Retinal pigment epithelial cell (primary cell): ENCODE results near the gene APOBEC3B.
"Not testable (repeated sequence)": the region's sequence is repeated elsewhere in the genome, so short reads cannot be mapped to it uniquely, and the experiment has no call there.

Experiments
- DNase-seq: peaks from one replicate; pipeline ENCODE4 v3.0.0-alpha.2; 2010; ENCODE audit warnings: low read depth
- H3K4me3 ChIP-seq: 2 replicates; pipeline ENCODE4 v1.5.1; 2011; ENCODE audit warnings: mild to moderate bottlenecking, low read length, control low read depth, moderate library complexity
- TF ChIP-seq, protein P1 (sequence below): conservative IDR thresholded peaks from 2 replicates; pipeline ENCODE4 v1.5.1; 2011; ENCODE audit warnings: low read depth, low read length, control low read depth, inconsistent platforms

Gene APOBEC3B

DNA sequence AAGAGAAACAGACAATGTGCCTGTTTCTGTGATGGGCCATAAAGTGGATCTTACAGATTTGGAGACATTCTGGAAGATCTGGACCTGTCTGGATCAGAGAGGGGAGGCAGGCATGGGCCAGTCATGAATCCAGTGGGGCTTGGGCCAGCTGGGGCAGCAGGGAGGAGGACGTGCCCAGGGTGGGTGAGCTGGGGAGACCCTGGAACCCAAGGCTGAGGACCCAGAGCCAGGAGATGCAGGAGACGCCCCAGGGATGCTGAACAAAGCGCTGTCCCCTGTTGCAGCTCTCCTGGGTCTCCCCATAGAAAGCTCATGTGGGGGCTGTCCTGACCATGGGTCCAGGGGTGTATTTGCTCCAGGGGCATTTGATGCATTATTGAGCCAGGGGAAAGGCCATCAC is 26.2 kb upstream of the APOBEC3B start:
- no peak overlapping the region for H3K4me3 ChIP-seq
- DNase-seq, result no peak
- TF ChIP-seq, protein P1, sequence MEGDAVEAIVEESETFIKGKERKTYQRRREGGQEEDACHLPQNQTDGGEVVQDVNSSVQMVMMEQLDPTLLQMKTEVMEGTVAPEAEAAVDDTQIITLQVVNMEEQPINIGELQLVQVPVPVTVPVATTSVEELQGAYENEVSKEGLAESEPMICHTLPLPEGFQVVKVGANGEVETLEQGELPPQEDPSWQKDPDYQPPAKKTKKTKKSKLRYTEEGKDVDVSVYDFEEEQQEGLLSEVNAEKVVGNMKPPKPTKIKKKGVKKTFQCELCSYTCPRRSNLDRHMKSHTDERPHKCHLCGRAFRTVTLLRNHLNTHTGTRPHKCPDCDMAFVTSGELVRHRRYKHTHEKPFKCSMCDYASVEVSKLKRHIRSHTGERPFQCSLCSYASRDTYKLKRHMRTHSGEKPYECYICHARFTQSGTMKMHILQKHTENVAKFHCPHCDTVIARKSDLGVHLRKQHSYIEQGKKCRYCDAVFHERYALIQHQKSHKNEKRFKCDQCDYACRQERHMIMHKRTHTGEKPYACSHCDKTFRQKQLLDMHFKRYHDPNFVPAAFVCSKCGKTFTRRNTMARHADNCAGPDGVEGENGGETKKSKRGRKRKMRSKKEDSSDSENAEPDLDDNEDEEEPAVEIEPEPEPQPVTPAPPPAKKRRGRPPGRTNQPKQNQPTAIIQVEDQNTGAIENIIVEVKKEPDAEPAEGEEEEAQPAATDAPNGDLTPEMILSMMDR, result no peak

DNA sequence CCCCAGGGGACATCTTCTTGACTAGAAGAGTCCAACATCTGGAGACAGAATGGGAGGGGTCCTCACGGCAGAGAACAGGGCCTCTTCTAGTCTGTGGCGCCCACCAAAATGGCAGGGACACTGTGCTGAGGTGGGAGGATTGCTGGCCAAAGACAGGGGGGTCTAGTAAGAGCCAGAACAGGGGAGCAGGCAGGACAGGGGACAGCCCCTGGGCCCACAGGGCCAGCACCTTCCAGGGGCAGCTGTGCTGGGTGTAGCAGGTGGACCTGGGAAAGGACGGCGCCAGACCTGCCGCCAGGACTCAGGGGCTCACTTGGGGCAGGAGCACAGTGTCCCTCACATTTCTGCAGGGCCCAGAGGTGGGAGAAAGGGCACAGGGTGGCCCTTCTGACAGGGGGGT is 25.6 kb upstream of the APOBEC3B start:
- no peak for DNase-seq
- H3K4me3 ChIP-seq, result no peak overlapping the region
- TF ChIP-seq, protein P1, result no peak

DNA sequence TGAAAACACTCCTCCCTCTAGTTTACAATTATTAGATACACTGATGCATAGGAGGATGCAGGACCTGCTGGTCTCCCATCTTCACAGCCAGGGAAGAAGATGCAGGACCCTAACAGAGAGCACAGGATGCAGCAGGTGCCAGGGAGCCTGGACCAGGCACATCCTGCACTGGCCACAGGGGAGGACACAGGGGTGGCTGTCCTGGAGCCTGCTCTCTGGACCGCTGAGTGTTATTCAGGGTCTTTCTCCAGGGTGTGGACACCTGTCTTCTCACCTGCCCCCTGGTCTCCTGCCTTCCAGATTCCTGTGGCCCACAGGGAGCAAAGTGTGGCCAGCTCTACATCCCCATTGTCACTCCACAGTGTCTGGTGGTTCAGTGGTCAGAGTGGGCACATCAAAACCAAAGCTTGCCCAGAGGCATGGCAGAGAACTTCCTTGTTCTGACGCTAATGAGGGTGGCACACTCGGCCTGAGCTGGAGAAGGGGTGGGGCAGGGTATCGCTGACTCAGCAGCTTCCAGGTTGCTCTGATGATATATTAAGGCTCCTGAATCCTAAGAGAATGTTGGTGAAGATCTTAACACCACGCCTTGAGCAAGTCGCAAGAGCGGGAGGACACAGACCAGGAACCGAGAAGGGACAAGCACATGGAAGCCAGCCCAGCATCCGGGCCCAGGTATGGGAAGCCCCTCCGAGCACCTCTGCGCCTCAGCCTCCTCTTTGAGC is 24.9 kb upstream of the APOBEC3B start, which contains the start of gene APOBEC3A:
Gene APOBEC3A, plus strand, starts transcription at position 564 of the 725 bp plus-strand sequence. Its CDS starts 83 bp downstream, at position 647.
- TF ChIP-seq, protein P1, result no peak
- no peak within 1 kb of the TSS for H3K4me3 ChIP-seq
- DNase-seq, result no peak

DNA sequence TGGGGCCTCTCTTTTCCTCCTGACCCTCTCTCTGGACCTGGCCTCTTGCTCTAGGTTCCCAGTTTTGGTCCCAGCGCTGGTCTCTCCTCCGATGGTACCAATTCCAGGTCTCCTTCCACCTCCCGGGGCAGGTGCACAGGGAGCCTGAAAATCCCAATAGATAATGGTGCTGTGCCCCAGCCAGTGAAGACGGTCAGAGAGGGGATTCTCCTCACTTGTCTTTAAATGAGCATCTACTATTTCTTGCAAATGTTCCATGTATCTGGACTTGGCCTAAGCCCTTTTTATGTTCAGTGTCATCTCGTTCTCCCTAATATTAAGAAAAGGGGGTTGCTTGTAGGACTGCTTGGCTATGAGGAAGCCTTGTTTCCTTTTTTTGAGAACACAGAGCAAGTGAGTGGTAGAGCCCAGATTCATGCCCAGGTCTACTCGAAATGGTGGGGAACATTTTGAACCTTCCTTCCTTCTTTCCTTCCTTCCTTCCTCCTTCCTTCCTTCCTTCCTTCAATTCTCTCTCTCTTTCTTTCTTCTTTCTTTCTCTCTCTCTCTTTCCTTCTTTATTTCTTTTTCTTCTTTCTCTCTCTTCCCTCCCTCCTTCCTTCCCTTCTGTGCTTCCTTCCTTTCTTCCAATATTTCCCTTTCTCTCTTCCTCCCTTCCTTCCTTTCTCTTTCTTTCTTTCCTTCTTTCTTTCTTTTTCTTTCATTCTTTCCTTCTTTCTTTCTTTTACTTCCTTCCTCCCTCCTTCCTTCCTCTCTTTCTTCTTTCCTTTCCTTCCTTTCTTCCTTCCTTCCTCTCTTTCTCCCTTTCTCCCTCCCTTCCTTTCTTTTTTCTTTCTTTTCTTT is 24.1 kb upstream of the APOBEC3B start:
- no peak overlapping the region for H3K4me3 ChIP-seq
- no peak for DNase-seq
- TF ChIP-seq, protein P1, result no peak

DNA sequence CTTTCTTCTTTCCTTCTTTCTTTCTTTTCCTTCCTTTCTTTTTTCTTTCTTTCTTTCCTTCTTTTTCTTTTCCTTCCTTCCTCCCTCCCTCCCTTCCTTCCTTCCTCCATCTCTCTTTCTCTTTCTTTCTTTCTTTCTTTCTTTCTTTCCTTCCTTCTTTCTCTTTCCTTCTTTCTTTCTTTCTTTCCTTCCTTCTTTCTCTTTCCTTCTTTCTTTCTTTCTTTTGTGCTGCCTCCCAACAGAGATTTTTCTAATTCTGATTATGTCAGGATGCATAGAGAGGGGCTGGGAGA is 23.6 kb upstream of the APOBEC3B start:
- DNase-seq, H3K4me3 ChIP-seq: not testable (repeated sequence)

DNA sequence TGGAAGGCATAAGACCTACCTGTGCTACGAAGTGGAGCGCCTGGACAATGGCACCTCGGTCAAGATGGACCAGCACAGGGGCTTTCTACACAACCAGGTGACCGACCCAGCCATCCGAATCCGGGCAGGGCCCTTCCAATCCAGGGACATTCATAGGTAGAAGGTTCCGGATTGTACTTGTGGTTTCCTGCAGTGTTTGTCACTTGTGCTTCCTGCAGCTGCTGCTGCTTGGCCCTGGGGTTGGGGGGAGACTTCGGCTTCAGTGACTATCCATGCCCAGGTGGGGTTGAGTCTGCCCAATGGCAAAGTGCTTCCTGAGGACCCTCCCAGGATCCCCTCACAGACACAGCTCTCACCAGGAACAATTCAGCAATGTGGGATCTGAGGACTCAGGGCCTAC is 22.6 kb upstream of the APOBEC3B start:
- no peak for DNase-seq
- TF ChIP-seq, protein P1, result no peak
- H3K4me3 ChIP-seq, result no peak overlapping the region

DNA sequence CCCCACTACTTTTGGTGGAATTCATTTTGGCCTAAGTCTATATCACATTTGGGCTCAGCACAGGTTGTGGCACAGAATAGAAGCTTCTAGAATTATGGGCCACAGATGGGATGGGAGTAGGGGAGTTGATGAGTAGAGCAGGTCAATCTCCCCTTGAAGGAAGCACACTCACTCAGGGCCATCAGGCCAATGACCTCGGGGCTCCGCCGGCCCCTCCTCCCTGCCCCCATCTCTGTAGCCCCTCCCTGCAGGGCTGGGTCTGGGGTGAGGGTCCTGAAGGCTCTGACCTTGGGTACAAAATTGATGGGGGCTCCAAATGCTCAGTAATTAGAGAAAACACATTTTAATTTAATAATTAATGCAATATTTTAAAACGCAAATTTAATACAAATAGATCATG is 21.5 kb upstream of the APOBEC3B start:
- H3K4me3 ChIP-seq, DNase-seq: not testable (repeated sequence)

DNA sequence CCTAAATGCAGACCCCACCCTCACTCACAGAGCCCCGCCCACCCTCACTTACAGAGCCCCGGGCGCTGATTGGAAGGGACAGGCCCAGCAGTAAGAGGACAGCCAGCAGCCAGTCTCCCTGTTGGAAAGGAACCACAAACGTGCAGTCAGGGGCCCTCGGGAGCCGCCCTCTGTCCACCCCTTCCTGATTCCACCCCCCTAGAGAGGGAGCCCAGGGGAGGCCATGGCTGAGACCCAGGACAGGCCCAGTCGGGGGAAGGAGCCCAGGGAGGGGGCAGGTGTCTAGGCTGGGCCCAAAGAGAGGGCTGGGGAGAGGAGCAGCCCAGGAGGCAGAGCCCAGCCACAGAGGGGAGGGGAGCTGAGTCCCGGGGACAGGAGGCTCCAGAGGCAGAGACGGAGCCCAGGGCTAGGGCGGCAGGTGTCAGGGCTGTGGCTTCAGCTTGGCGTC is 18.8 kb upstream of the APOBEC3B start:
- DNase-seq, H3K4me3 ChIP-seq: not testable (repeated sequence)
